Endodermal cell (in vitro differentiated cells): ENCODE data around the gene MIDN. TPM values are rescaled to one million over a fixed set of nuclear protein-coding genes. Genes with fewer than 3 reads are reported as not detected.

Experiments
- DNase-seq: peaks from one replicate; pipeline ENCODE4 v3.0.0-alpha.2; 2017
- H3K27ac ChIP-seq: 2 replicates; pipeline ENCODE4 v1.5.1; 2013; ENCODE audit warnings: mild to moderate bottlenecking, low read depth, low read length, moderate library complexity
- H3K27me3 ChIP-seq: 2 replicates; pipeline ENCODE4 v1.6.1; 2013; ENCODE audit warnings: mild to moderate bottlenecking, low read length, moderate library complexity; ENCODE audit not compliant: insufficient read depth, control insufficient read depth, poor library complexity, severe bottlenecking
- H3K36me3 ChIP-seq: 2 replicates; pipeline ENCODE4 v1.7.0; 2013; ENCODE audit warnings: mild to moderate bottlenecking, low read length, moderate library complexity; ENCODE audit not compliant: control insufficient read depth, insufficient read depth
- H3K4me1 ChIP-seq: one replicate; pipeline ENCODE4 v1.7.0; 2013; ENCODE audit warnings: low read length; ENCODE audit not compliant: control insufficient read depth, insufficient read depth
- H3K4me3 ChIP-seq: 2 replicates; pipeline ENCODE4 v1.5.1; 2013; ENCODE audit warnings: mild to moderate bottlenecking, low read length, moderate library complexity
- H3K9ac ChIP-seq: 2 replicates; pipeline ENCODE4 v1.6.1; 2013; ENCODE audit warnings: mild to moderate bottlenecking, low read length, moderate library complexity; ENCODE audit not compliant: poor library complexity, severe bottlenecking; ENCODE audit errors: extremely low read depth
- H3K9me3 ChIP-seq: 2 replicates; pipeline ENCODE4 v1.6.1; 2013; ENCODE audit warnings: mild to moderate bottlenecking, low read length, moderate library complexity; ENCODE audit not compliant: control insufficient read depth
- H3K27ac Mint-ChIP-seq: 2 replicates; pipeline ENCODE4 v1.8.0; 2020; ENCODE audit warnings: mixed read lengths
- H3K27me3 Mint-ChIP-seq: 2 replicates; pipeline ENCODE4 v1.8.0; 2021; ENCODE audit warnings: mild to moderate bottlenecking, mixed read lengths; ENCODE audit not compliant: insufficient read depth
- H3K36me3 Mint-ChIP-seq: 2 replicates; pipeline ENCODE4 v1.8.0; 2020; ENCODE audit warnings: low read depth, mixed read lengths
- H3K4me1 Mint-ChIP-seq: 2 replicates; pipeline ENCODE4 v1.8.0; 2020; ENCODE audit warnings: mixed read lengths
- H3K4me3 Mint-ChIP-seq: 2 replicates; pipeline ENCODE4 v1.8.0; 2020; ENCODE audit warnings: mild to moderate bottlenecking, moderate library complexity, mixed read lengths
- H3K9me3 Mint-ChIP-seq: 2 replicates; pipeline ENCODE4 v1.8.0; 2020; ENCODE audit warnings: mild to moderate bottlenecking, mixed read lengths
- CTCF ChIP-seq: fragments of 200-600 bp; sonication (generic); conservative IDR thresholded peaks from 2 replicates; pipeline ENCODE4 v1.5.0; 2021; ENCODE audit warnings: antibody characterized with exemption, mild to moderate bottlenecking
- WGBS, 2 experiments: methylation state at CpG; one replicate each; pipeline versions ENCODE4 v1.1.5 to v1.1.7; 2013; ENCODE audit warnings: missing lambda C conversion rate in 2 of 2, mixed read lengths in 1 of 2; ENCODE audit not compliant: insufficient coverage in 1 of 2, insufficient read length in 1 of 2; 5-methylcytosine and 5-hydroxymethylcytosine counted together
- total RNA-seq, 2 donors: library from RNA; stranded (reverse); fragmentation: NEBNext Ultra II Directional in 1 of 2; extraction: Animal tissue kit (Norgen Biotek cat#: 25700) in 1 of 2; gene quantifications; 2 replicates in 1 of 2; 3 replicates in 1 of 2; pipeline ENCODE4 v1.2.1, GENCODE V29; 2021

The MIDN gene
- total RNA-seq, 2 donors from 2014 or later, result 183 to 185 TPM

- no peak overlapping the region for H3K4me3 Mint-ChIP-seq
- peaks cover 16% of the 10 kb centered on the region for H3K36me3 Mint-ChIP-seq
- 95 to 98% methylated on average over 7 to 13 of the region's 13 CpGs for WGBS, 2 experiments
Measured at GRCh38 chr19:1296078-1296477, 47.7 kb downstream of the MIDN start.

GRCh38 chr19:1296575-1297271 is 48.3 kb downstream of the MIDN start:
- no peak for TF ChIP-seq CTCF
- H3K4me3 ChIP-seq, result no peak overlapping the region
- H3K27me3 Mint-ChIP-seq, result peaks cover 6% of the 10 kb centered on the region
- H3K36me3 ChIP-seq, result peaks cover 10% of the 10 kb centered on the region
- H3K9me3 Mint-ChIP-seq, result no peaks in the 10 kb centered on the region
- no peak for DNase-seq
- no peak overlapping the region for H3K27ac ChIP-seq
- no peak overlapping the region for H3K9ac ChIP-seq
- H3K4me1 ChIP-seq, result no peaks in the 10 kb centered on the region
- no peak overlapping the region for H3K27ac Mint-ChIP-seq
- no peaks in the 10 kb centered on the region for H3K27me3 ChIP-seq
- no peaks in the 10 kb centered on the region for H3K4me1 Mint-ChIP-seq
- H3K36me3 Mint-ChIP-seq, result peaks cover 16% of the 10 kb centered on the region
- 93 to 99% methylated on average over 14 to 24 of the region's 24 CpGs for WGBS, 2 experiments
- H3K4me3 Mint-ChIP-seq, result no peak overlapping the region
- H3K9me3 ChIP-seq, result no peaks in the 10 kb centered on the region

More at GRCh38 chr19:1296078-1296477, 47.7 kb downstream of the MIDN start:
- Histone ChIP-seq H3K27ac (no peak overlapping the region), H3K4me3 (no peak overlapping the region), H3K9me3 (no peaks in the 10 kb centered on the region), H3K36me3 (peaks cover 10% of the 10 kb centered on the region), H3K27me3 (no peaks in the 10 kb centered on the region), H3K9ac (no peak overlapping the region), H3K4me1 (no peaks in the 10 kb centered on the region)
- no peak for TF ChIP-seq CTCF
- no peaks in the 10 kb centered on the region for H3K4me1 Mint-ChIP-seq
- peaks cover 6% of the 10 kb centered on the region for H3K27me3 Mint-ChIP-seq
- H3K9me3 Mint-ChIP-seq, result no peaks in the 10 kb centered on the region
- no peak overlapping the region for H3K27ac Mint-ChIP-seq
- no peak for DNase-seq

GRCh38 chr19:1298235-1298634 is 49.9 kb downstream of the MIDN start:
- H3K27ac Mint-ChIP-seq, result no peak overlapping the region

More at GRCh38 chr19:1298235-1298634, 49.9 kb downstream of the MIDN start:
- Histone ChIP-seq H3K9me3 (no peaks in the 10 kb centered on the region), H3K36me3 (peaks cover 10% of the 10 kb centered on the region), H3K27ac (no peak overlapping the region), H3K27me3 (no peaks in the 10 kb centered on the region), H3K4me3 (no peak overlapping the region), H3K9ac (no peak overlapping the region), H3K4me1 (no peaks in the 10 kb centered on the region)
- no peak for DNase-seq
- WGBS, 2 experiments, result 96% methylated on average over 8 of the region's 8 CpGs; no CpG with 5 or more reads in 1 of the 2 experiments
- Mint-ChIP-seq H3K9me3 (no peaks in the 10 kb centered on the region), H3K4me3 (no peak overlapping the region), H3K27me3 (peaks cover 6% of the 10 kb centered on the region), H3K36me3 (peaks cover 16% of the 10 kb centered on the region), H3K4me1 (no peaks in the 10 kb centered on the region)
- TF ChIP-seq CTCF, result no peak
